Measurements from ENCODE around the gene SFMBT1. TPM values are rescaled to one million over a fixed set of nuclear protein-coding genes. Genes with fewer than 3 reads are reported as not detected.

SFMBT1 gene
- total RNA-seq, 2 donors from 2014 or later = 7.4 to 13.5 TPM

DNA sequence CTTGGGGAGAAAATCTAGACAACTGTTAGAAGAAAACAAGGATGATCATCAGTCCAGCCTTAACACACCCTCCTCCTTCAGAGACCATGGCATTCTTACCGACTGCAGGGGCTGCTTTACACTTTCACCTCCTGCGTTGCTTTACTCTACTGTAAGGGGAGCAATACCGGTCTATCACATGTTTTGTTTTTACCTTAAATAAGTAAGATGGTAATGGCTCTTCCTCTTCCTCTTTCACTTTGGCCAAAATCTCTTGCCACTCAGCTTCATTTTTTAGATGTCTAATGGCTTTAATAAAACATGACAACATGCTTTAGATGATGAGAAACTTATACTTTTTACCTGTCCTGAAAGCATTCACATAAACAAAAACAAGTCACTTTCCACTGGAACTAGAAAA lies 115.1 kb downstream of the SFMBT1 start:
- Histone ChIP-seq H3K9me3 (no peaks in the 10 kb centered on the region), H3K4me3 (no peak overlapping the region), H3K27ac (no peak overlapping the region), H3K4me1 (ENCODE audit: control insufficient read depth in 1 of 2, low read depth in 2 of 2) (no peaks in the 10 kb centered on the region), H3K27me3 (replicated peaks; ENCODE audit: insufficient read depth) (no peaks in the 10 kb centered on the region), H3K36me3 (peaks cover 7% of the 10 kb centered on the region)
- TF ChIP-seq, protein P1, sequence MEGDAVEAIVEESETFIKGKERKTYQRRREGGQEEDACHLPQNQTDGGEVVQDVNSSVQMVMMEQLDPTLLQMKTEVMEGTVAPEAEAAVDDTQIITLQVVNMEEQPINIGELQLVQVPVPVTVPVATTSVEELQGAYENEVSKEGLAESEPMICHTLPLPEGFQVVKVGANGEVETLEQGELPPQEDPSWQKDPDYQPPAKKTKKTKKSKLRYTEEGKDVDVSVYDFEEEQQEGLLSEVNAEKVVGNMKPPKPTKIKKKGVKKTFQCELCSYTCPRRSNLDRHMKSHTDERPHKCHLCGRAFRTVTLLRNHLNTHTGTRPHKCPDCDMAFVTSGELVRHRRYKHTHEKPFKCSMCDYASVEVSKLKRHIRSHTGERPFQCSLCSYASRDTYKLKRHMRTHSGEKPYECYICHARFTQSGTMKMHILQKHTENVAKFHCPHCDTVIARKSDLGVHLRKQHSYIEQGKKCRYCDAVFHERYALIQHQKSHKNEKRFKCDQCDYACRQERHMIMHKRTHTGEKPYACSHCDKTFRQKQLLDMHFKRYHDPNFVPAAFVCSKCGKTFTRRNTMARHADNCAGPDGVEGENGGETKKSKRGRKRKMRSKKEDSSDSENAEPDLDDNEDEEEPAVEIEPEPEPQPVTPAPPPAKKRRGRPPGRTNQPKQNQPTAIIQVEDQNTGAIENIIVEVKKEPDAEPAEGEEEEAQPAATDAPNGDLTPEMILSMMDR (IDR thresholded peaks at IDR 0.05) = no peak
- DNase-seq (ENCODE audit: low spot score) (no peak), ATAC-seq (ENCODE audit: insufficient number of reproducible peaks, low FRiP score, low read depth) (no peak)

DNA sequence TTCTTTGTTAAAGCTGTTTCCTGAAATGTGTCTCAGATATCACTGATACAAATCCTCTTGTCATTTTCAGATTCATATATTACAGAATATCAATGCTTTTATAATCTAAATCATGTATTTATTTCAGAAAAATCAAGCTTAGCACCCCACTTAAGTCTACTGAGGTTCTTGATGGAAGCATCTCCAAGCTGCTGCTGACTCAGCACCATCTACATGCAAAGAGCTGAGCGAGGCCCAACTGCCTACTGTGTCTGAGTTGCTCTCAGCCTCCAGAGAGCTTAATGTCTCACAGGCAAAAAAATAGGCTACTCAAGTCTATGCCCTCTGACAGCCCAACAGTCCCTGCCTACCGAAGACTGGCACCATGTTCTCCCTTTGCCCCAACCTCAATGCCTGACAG lies 119.3 kb downstream of the SFMBT1 start:
- Histone ChIP-seq H3K9me3 (no peaks in the 10 kb centered on the region), H3K36me3 (peaks cover 7% of the 10 kb centered on the region), H3K4me1 (ENCODE audit: control insufficient read depth in 1 of 2, low read depth in 2 of 2) (no peaks in the 10 kb centered on the region), H3K4me3 (no peak overlapping the region), H3K27me3 (replicated peaks; ENCODE audit: insufficient read depth) (no peaks in the 10 kb centered on the region), H3K27ac (no peak overlapping the region)
- TF ChIP-seq, protein P1 (IDR thresholded peaks at IDR 0.05) = no peak
- ATAC-seq (ENCODE audit: insufficient number of reproducible peaks, low FRiP score, low read depth) (no peak), DNase-seq (ENCODE audit: low spot score) (no peak)

DNA sequence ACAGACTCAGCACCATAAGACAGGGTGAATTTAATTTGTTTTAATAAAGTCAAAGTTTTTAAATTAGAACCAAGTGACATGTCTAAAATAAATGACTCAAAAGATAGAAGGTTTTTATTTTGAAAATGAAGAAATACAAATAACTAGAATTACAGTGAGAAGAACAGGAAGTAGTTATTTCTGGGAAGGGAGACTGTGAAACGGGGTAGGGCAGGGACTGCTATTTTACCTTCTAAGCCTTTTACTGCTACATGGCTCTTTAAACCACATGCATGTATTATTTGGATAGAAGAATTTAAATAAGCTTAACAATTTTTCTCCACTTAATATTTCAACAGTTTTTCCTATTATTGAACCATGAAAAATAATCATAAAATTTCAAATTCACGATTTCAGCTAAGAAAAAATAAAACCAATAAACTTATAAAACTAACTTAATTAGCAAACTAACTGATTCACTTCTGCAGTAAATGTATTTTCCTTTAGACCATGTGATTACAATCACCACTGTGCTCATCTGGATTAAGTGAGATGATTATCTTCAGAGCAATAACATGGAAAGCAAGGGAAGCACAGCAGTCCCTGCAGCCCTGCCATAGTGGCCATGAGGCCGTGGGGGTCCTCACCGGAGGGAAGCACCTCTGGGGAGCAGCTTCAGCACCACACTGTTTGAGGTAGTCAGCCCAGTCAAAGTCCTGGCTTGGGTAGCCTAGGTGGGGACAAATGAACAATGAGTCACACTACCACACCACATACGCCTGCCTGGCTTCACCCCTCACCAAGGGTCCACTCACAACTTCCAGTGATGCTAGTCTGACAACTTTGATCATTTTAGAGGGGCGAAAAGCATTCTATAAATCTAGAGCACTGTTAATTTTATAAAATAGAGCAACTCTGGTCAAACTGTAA lies 120.2 kb downstream of the SFMBT1 start:
- TF ChIP-seq, protein P1 (IDR thresholded peaks at IDR 0.05) = no peak
- H3K27me3 ChIP-seq (replicated peaks; ENCODE audit: insufficient read depth) = no peaks in the 10 kb centered on the region

GRCh38 chr3:52923963-52924362 lies 121.9 kb downstream of the SFMBT1 start:
- H3K4me3 ChIP-seq = no peak overlapping the region
- H3K27me3 ChIP-seq (replicated peaks; ENCODE audit: insufficient read depth) = no peaks in the 10 kb centered on the region
- TF ChIP-seq, protein P1 (IDR thresholded peaks at IDR 0.05) = no peak
- peaks cover 13% of the 10 kb centered on the region for H3K36me3 ChIP-seq
- H3K27ac ChIP-seq = no peak overlapping the region
- no peaks in the 10 kb centered on the region for H3K4me1 ChIP-seq (ENCODE audit: control insufficient read depth in 1 of 2, low read depth in 2 of 2)
- no peak for ATAC-seq (ENCODE audit: insufficient number of reproducible peaks, low FRiP score, low read depth)
- DNase-seq (ENCODE audit: low spot score) = no peak
- H3K9me3 ChIP-seq = no peaks in the 10 kb centered on the region

More for the DNA sequence above, 120.2 kb downstream of the SFMBT1 start:
- H3K36me3 ChIP-seq = peaks cover 9% of the 10 kb centered on the region
- no peak overlapping the region for H3K4me3 ChIP-seq
- no peak for ATAC-seq (ENCODE audit: insufficient number of reproducible peaks, low FRiP score, low read depth)
- no peak overlapping the region for H3K27ac ChIP-seq
- no peaks in the 10 kb centered on the region for H3K4me1 ChIP-seq (ENCODE audit: control insufficient read depth in 1 of 2, low read depth in 2 of 2)
- DNase-seq (ENCODE audit: low spot score) = no peak
- H3K9me3 ChIP-seq = no peaks in the 10 kb centered on the region

DNA sequence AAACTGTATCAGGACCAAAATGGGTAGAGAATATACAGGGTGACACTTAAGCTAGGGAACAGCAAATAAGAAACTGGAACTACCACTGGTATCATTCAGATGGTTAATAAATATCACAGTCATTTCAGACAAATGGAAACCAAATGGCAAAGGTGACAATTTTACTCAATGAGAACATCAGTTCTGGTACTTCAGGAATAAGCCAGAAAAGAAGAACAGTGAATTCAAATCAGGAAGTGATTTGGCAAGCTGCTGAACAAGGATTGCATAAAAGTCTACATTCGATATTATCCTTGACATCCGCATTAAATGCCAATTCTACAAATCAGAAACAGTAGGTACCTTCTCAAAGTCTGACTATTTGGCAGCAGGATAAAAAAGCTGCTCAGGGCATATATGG lies 125.0 kb downstream of the SFMBT1 start:
- no peak for DNase-seq (ENCODE audit: low spot score)
- no peak overlapping the region for H3K27ac ChIP-seq
- TF ChIP-seq, protein P1 (IDR thresholded peaks at IDR 0.05) = no peak
- no peaks in the 10 kb centered on the region for H3K9me3 ChIP-seq
- H3K27me3 ChIP-seq (replicated peaks; ENCODE audit: insufficient read depth) = no peaks in the 10 kb centered on the region
- no peaks in the 10 kb centered on the region for H3K4me1 ChIP-seq (ENCODE audit: control insufficient read depth in 1 of 2, low read depth in 2 of 2)
- H3K4me3 ChIP-seq = no peak overlapping the region
- peaks cover 15% of the 10 kb centered on the region for H3K36me3 ChIP-seq
- ATAC-seq (ENCODE audit: insufficient number of reproducible peaks, low FRiP score, low read depth) = no peak
